Globus pallidus (tissue), 1 donor: ENCODE results near the gene TMEM164.
"Not testable (repeated sequence)": the region's sequence is repeated elsewhere in the genome, so short reads cannot be mapped to it uniquely, and the experiment has no call there.

Source experiments
- DNase-seq: peaks from one replicate; pipeline ENCODE4 v3.0.0-alpha.2; 2015; ENCODE audit warnings: low spot score

The TMEM164 gene

GRCh38 chrX:110002300-110003166, at the start of gene TMEM164:
Gene TMEM164 (plus strand): TSS chrX:110003114. CDS start chrX:110003775, 661 bp downstream.
- peak; percentile 75 for DNase-seq

- no peak for DNase-seq
These were observed 48.6 kb upstream of the TMEM164 start for GRCh38 chrX:109954333-109954732.

- DNase-seq: no peak
These were observed 48.0 kb upstream of the TMEM164 start for GRCh38 chrX:109954955-109955354.

- no peak for DNase-seq
These were observed 44.6 kb upstream of the TMEM164 start for GRCh38 chrX:109958266-109958665.

GRCh38 chrX:109959356-109959871, 43.5 kb upstream of the TMEM164 start:
- no peak for DNase-seq

- no peak for DNase-seq
These were observed 38.5 kb upstream of the TMEM164 start for GRCh38 chrX:109964390-109964789.

- DNase-seq: no peak
These were observed 36.7 kb upstream of the TMEM164 start for GRCh38 chrX:109966246-109966645.

- DNase-seq: no peak
These were observed 35.8 kb upstream of the TMEM164 start for GRCh38 chrX:109967156-109967555.

GRCh38 chrX:109970841-109971240, 32.1 kb upstream of the TMEM164 start:
- not testable (repeated sequence) for DNase-seq

GRCh38 chrX:109974906-109975655, 27.8 kb upstream of the TMEM164 start:
- no peak for DNase-seq

- not testable (repeated sequence) for DNase-seq
These were observed 17.7 kb upstream of the TMEM164 start for GRCh38 chrX:109985210-109985609.

- DNase-seq: no peak
These were observed 15.0 kb upstream of the TMEM164 start for GRCh38 chrX:109987884-109988283.

GRCh38 chrX:109990582-109991276, 12.2 kb upstream of the TMEM164 start:
- DNase-seq: no peak

GRCh38 chrX:109992203-109992602, 10.7 kb upstream of the TMEM164 start:
- DNase-seq: no peak

GRCh38 chrX:109995155-109995554, 7.8 kb upstream of the TMEM164 start:
- DNase-seq: no peak

- no peak for DNase-seq
These were observed 5.0 kb upstream of the TMEM164 start for GRCh38 chrX:109997786-109998452.

- no peak for DNase-seq
These were observed 2.9 kb upstream of the TMEM164 start for GRCh38 chrX:110000000-110000399.

GRCh38 chrX:110000847-110001713, 1.8 kb upstream of the TMEM164 start:
- no peak for DNase-seq

GRCh38 chrX:110001740-110002299, 1.1 kb upstream of the TMEM164 start:
- DNase-seq: no peak
